Mesenchymal stem cell (in vitro differentiated cells and primary cell): ENCODE measurements around the gene CMSS1.
A peak's percentile ranks its signal among the peaks of the same experiment; 100 is the strongest.

Experiments
- DNase-seq: peaks from one replicate; pipeline ENCODE4 v3.0.0-alpha.2; 2013
- H2AFZ ChIP-seq: one replicate; pipeline ENCODE4 v1.6.1; 2013; ENCODE audit warnings: low read depth, mild to moderate bottlenecking, control low read depth, inconsistent platforms, low read length, moderate library complexity
- H2AK5ac ChIP-seq: 2 replicates; pipeline ENCODE4 v1.6.1; 2013; ENCODE audit warnings: low read length, moderate library complexity, mild to moderate bottlenecking, inconsistent platforms; ENCODE audit not compliant: severe bottlenecking
- H2BK120ac ChIP-seq: one replicate; pipeline ENCODE4 v1.6.1; 2013; ENCODE audit warnings: low read depth, mild to moderate bottlenecking, inconsistent platforms, low read length, moderate library complexity
- H2BK12ac ChIP-seq, 2 experiments: one replicate each; pipeline ENCODE4 v1.6.1; 2013; ENCODE audit warnings: inconsistent platforms in 2 of 2, low read length in 2 of 2, mild to moderate bottlenecking in 2 of 2, moderate library complexity in 2 of 2, control low read depth in 1 of 2
- H2BK15ac ChIP-seq: one replicate; pipeline ENCODE4 v1.6.1; 2013; ENCODE audit warnings: mild to moderate bottlenecking, low read depth, inconsistent platforms; ENCODE audit not compliant: poor library complexity, severe bottlenecking
- H2BK5ac ChIP-seq: 2 replicates; pipeline ENCODE4 v1.6.1; 2013; ENCODE audit warnings: low read depth, mild to moderate bottlenecking, low read length, control low read depth, inconsistent platforms; ENCODE audit not compliant: poor library complexity, severe bottlenecking
- H3K14ac ChIP-seq, 2 experiments: one replicate each; pipeline ENCODE4 v1.6.1; 2013; ENCODE audit warnings: inconsistent platforms in 2 of 2, low read length in 2 of 2, control low read depth in 1 of 2, mild to moderate bottlenecking in 1 of 2, moderate library complexity in 1 of 2
- H3K18ac ChIP-seq, 2 experiments: one replicate each; pipeline ENCODE4 v1.6.1; 2013; ENCODE audit warnings: inconsistent platforms in 2 of 2, low read length in 2 of 2, control low read depth in 1 of 2, low read depth in 1 of 2, mild to moderate bottlenecking in 1 of 2
- H3K23ac ChIP-seq, 2 experiments: one replicate each; pipeline ENCODE4 v1.6.1; 2013; ENCODE audit warnings: inconsistent platforms in 2 of 2, low read length in 2 of 2, mild to moderate bottlenecking in 2 of 2, moderate library complexity in 2 of 2, control low read depth in 1 of 2
- H3K27ac ChIP-seq: 2 replicates; pipeline ENCODE4 v1.5.1; 2013; ENCODE audit warnings: mild to moderate bottlenecking, moderate library complexity, low read length, control low read depth, inconsistent platforms; ENCODE audit not compliant: poor library complexity, severe bottlenecking
- H3K27me3 ChIP-seq, 2 experiments: 2 replicates each; pipeline versions ENCODE4 v1.6.1 to v1.7.0; 2013; ENCODE audit warnings: low read length in 2 of 2, mild to moderate bottlenecking in 2 of 2, moderate library complexity in 2 of 2, control low read depth in 1 of 2, inconsistent platforms in 1 of 2; ENCODE audit not compliant: control insufficient read depth in 1 of 2, insufficient read depth in 1 of 2
- H3K36me3 ChIP-seq, 2 experiments: 2 replicates each; pipeline versions ENCODE4 v1.6.1 to v1.7.0; 2013; ENCODE audit warnings: low read length in 2 of 2, control low read depth in 1 of 2, inconsistent platforms in 1 of 2, low read depth in 1 of 2, mild to moderate bottlenecking in 1 of 2; ENCODE audit not compliant: insufficient read depth in 2 of 2, control insufficient read depth in 1 of 2
- H3K4ac ChIP-seq, 2 experiments: one replicate each; pipeline ENCODE4 v1.6.1; 2013; ENCODE audit warnings: inconsistent platforms in 2 of 2, low read length in 2 of 2, mild to moderate bottlenecking in 2 of 2, moderate library complexity in 2 of 2, control low read depth in 1 of 2, low read depth in 1 of 2
- H3K4me1 ChIP-seq: 2 replicates; pipeline ENCODE4 v1.6.1; 2013; ENCODE audit warnings: low read depth, low read length, control low read depth; ENCODE audit not compliant: control insufficient read depth, insufficient read depth
- H3K4me2 ChIP-seq: 2 replicates; pipeline ENCODE4 v1.6.1; 2013; ENCODE audit warnings: low read length, mild to moderate bottlenecking, inconsistent platforms; ENCODE audit not compliant: poor library complexity, severe bottlenecking
- H3K4me3 ChIP-seq, 2 experiments: 2 replicates each; pipeline versions ENCODE4 v1.5.1 to v1.7.0; 2013; ENCODE audit warnings: low read length in 2 of 2, mild to moderate bottlenecking in 2 of 2, control low read depth in 1 of 2, low read depth in 1 of 2; ENCODE audit not compliant: insufficient read depth in 1 of 2
- H3K79me1 ChIP-seq: replicated peaks from 2 replicates; pipeline ENCODE4 v1.6.1; 2013; ENCODE audit warnings: mild to moderate bottlenecking, control low read depth, low read length, inconsistent platforms; ENCODE audit not compliant: poor library complexity, severe bottlenecking
- H3K9ac ChIP-seq: 2 replicates; pipeline ENCODE4 v1.7.0; 2013; ENCODE audit warnings: mild to moderate bottlenecking, low read length, moderate library complexity
- H3K9me3 ChIP-seq: 2 replicates; pipeline ENCODE4 v1.7.0; 2013; ENCODE audit warnings: mild to moderate bottlenecking, low read length; ENCODE audit not compliant: control insufficient read depth
- H4K8ac ChIP-seq: one replicate; pipeline ENCODE4 v1.6.1; 2013; ENCODE audit warnings: inconsistent platforms, mild to moderate bottlenecking, low read length, moderate library complexity
- H4K91ac ChIP-seq: one replicate; pipeline ENCODE4 v1.6.1; 2013; ENCODE audit warnings: mild to moderate bottlenecking, low read length, inconsistent platforms
- WGBS: methylation state at CpG from one replicate; pipeline ENCODE4 v1.1.7; 2013; ENCODE audit warnings: mixed read lengths; 5-methylcytosine and 5-hydroxymethylcytosine counted together

Gene CMSS1

DNA sequence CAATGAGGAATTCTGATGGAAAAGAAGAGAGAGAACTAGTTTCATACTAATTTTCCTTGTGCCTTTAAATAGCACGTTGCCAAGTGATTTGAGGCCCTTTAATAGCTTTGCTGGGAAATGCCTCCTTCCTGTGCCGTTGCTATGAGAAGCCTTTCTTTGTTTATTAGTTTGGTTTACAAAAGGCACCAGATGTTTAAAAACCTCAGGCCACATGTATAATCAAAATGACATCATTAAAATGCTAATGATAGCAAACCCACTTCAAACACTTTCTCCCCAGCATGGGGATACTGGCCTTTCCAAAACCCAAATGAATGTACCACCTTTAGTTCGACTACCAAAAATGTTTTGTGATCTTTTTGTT, 393.1 kb downstream of the CMSS1 start:
- H3K4me3 ChIP-seq, result peak overlapping the region in 1 of 2 experiments; percentile 17
- no peaks in the 10 kb centered on the region for H3K4me1 ChIP-seq
- no peak overlapping the region for H4K91ac ChIP-seq
- no peak overlapping the region for H2AK5ac ChIP-seq
- H3K27ac ChIP-seq, result no peak overlapping the region
- H3K9ac ChIP-seq, result peak overlapping the region; percentile 76
- H3K4ac ChIP-seq, result peak overlapping the region; percentile 57 to 98
- no peak overlapping the region for H2BK15ac ChIP-seq
- DNase-seq, result peak; percentile 99
- H3K23ac ChIP-seq, result no peak overlapping the region
- H2BK5ac ChIP-seq, result no peak overlapping the region
- peak overlapping the region; percentile 44 for H2BK120ac ChIP-seq
- 2% methylated on average over 3 of the region's 3 CpGs for WGBS
- peak overlapping the region; percentile 48 to 54 for H3K18ac ChIP-seq
- no peak overlapping the region for H3K14ac ChIP-seq
- no peaks in the 10 kb centered on the region for H3K27me3 ChIP-seq
- no peaks in the 10 kb centered on the region for H3K36me3 ChIP-seq
- H3K79me1 ChIP-seq, result no peaks in the 10 kb centered on the region
- H3K4me2 ChIP-seq, result no peak overlapping the region
- H4K8ac ChIP-seq, result no peak overlapping the region
- H2AFZ ChIP-seq, result no peak overlapping the region
- H3K9me3 ChIP-seq, result no peaks in the 10 kb centered on the region
- H2BK12ac ChIP-seq, result peak overlapping the region in 1 of 2 experiments; percentile 76

- Histone ChIP-seq H3K4me3 (no peak overlapping the region), H2BK5ac (no peak overlapping the region), H3K14ac (no peak overlapping the region), H3K36me3 (no peaks in the 10 kb centered on the region), H2BK12ac (peak overlapping the region in 1 of 2 experiments; percentile 86), H3K27ac (no peak overlapping the region), H3K4me2 (no peak overlapping the region), H3K4me1 (no peaks in the 10 kb centered on the region), H2AFZ (no peak overlapping the region), H4K8ac (peak overlapping the region; percentile 21), H3K79me1 (no peaks in the 10 kb centered on the region), H2BK120ac (no peak overlapping the region), H4K91ac (peak overlapping the region; percentile 43), H3K9ac (no peak overlapping the region), H2BK15ac (no peak overlapping the region), H3K18ac (peak overlapping the region in 1 of 2 experiments; percentile 9), H3K9me3 (no peaks in the 10 kb centered on the region), H2AK5ac (no peak overlapping the region), H3K4ac (peak overlapping the region in 1 of 2 experiments; percentile 11), H3K27me3 (no peaks in the 10 kb centered on the region), H3K23ac (no peak overlapping the region)
- 90% methylated on average over 7 of the region's 7 CpGs for WGBS
- no peak for DNase-seq
Observed at GRCh38 chr3:100213891-100214573, 396.4 kb downstream of the CMSS1 start.

DNA sequence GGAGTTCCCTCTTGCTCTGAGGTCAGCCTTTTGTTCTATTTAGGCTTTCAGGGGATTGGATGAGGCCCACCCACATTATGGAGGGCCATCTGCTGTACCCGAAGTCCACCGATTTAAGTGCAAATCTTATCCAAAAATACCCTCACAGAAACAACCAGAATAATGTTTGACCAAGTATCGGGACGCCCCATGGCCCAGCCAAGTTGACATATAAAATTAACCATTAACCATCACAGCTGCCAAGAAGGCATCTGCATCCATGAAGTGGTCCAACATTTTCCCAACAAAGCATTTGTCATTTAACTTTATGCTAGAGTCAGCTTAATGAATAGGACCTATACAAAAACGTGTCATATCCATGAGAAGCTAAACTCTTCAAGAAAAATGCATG, 396.9 kb downstream of the CMSS1 start:
- H3K4ac ChIP-seq, result no peak overlapping the region

GRCh38 chr3:100216713-100217112, 399.1 kb downstream of the CMSS1 start:
- H4K91ac ChIP-seq, result no peak overlapping the region
- H3K23ac ChIP-seq, result no peak overlapping the region
- no peaks in the 10 kb centered on the region for H3K36me3 ChIP-seq
- DNase-seq, result peak; percentile 37
- H2BK120ac ChIP-seq, result no peak overlapping the region
- 38% methylated on average over 1 of the region's 1 CpG for WGBS
- H3K4ac ChIP-seq, result no peak overlapping the region
- H4K8ac ChIP-seq, result no peak overlapping the region
- H3K79me1 ChIP-seq, result no peaks in the 10 kb centered on the region
- no peak overlapping the region for H3K9ac ChIP-seq
- H2AFZ ChIP-seq, result no peak overlapping the region
- no peak overlapping the region for H3K14ac ChIP-seq
- no peak overlapping the region for H2BK5ac ChIP-seq
- no peak overlapping the region for H2BK15ac ChIP-seq
- no peak overlapping the region for H3K18ac ChIP-seq
- no peak overlapping the region for H3K4me2 ChIP-seq
- no peak overlapping the region for H2BK12ac ChIP-seq
- H3K4me1 ChIP-seq, result no peaks in the 10 kb centered on the region
- H3K9me3 ChIP-seq, result peaks cover 7% of the 10 kb centered on the region
- H2AK5ac ChIP-seq, result no peak overlapping the region
- H3K4me3 ChIP-seq, result no peak overlapping the region
- no peaks in the 10 kb centered on the region for H3K27me3 ChIP-seq
- no peak overlapping the region for H3K27ac ChIP-seq

More for the DNA sequence above, 396.9 kb downstream of the CMSS1 start:
- 94% methylated on average over 5 of the region's 5 CpGs for WGBS
- no peak overlapping the region for H3K9ac ChIP-seq
- no peaks in the 10 kb centered on the region for H3K4me1 ChIP-seq
- H4K91ac ChIP-seq, result no peak overlapping the region
- H3K79me1 ChIP-seq, result no peaks in the 10 kb centered on the region
- no peak overlapping the region for H2BK15ac ChIP-seq
- peaks cover 5% of the 10 kb centered on the region for H3K9me3 ChIP-seq
- DNase-seq, result no peak
- H2BK12ac ChIP-seq, result no peak overlapping the region
- H4K8ac ChIP-seq, result no peak overlapping the region
- H3K18ac ChIP-seq, result no peak overlapping the region
- no peak overlapping the region for H3K14ac ChIP-seq
- no peaks in the 10 kb centered on the region for H3K27me3 ChIP-seq
- no peak overlapping the region for H3K27ac ChIP-seq
- no peaks in the 10 kb centered on the region for H3K36me3 ChIP-seq
- H2BK5ac ChIP-seq, result no peak overlapping the region
- no peak overlapping the region for H2AK5ac ChIP-seq
- H2AFZ ChIP-seq, result no peak overlapping the region
- no peak overlapping the region for H2BK120ac ChIP-seq
- H3K4me3 ChIP-seq, result no peak overlapping the region
- no peak overlapping the region for H3K23ac ChIP-seq
- H3K4me2 ChIP-seq, result no peak overlapping the region
